OCI-M1 (cell line): ENCODE results near the gene RCC1.
"Not testable (repeated sequence)": the region's sequence is repeated elsewhere in the genome, so short reads cannot be mapped to it uniquely, and the experiment has no call there.

Experiments used
- DNase-seq: peaks from one replicate; lab custom pipeline; 2025; lab: John Stamatoyannopoulos, UW

The RCC1 gene, protein sequence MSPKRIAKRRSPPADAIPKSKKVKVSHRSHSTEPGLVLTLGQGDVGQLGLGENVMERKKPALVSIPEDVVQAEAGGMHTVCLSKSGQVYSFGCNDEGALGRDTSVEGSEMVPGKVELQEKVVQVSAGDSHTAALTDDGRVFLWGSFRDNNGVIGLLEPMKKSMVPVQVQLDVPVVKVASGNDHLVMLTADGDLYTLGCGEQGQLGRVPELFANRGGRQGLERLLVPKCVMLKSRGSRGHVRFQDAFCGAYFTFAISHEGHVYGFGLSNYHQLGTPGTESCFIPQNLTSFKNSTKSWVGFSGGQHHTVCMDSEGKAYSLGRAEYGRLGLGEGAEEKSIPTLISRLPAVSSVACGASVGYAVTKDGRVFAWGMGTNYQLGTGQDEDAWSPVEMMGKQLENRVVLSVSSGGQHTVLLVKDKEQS

DNA sequence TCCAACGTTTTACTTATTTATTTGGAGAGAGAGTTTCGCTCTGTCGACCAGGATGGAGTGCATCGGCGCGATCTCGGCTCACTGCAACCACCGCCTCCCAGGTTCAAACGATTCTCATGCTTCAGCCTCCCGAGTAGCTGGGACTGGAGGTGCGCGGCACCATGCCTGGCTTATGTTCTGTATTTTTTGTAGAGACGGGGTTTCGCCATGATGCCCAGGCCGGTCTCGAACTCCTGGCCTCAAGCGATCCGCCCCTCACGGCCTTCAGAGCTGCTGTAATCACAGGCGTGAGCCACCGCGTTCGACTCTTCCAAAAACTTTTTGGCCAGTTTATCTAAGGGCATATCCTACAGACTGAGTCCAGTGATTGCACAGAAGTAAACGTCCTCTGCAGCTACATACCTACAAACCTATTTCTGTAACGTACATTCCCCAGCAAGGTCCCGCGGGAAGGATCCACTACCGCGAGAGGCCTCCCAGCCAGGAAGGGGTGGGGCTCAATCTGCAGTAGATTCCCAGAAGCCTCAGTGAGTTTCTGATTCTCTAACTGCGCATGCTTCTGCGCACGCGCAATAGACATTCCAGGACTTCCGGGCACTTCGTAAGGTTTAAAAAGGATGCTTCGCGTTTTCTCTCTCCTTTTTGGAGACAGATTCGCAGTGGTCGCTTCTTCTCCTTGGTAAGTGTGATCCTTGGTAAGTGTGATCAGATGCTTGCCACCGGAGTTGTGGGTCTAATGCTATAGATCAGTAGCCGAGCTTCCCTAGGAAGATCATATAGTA, at the start of gene RCC1:
Gene RCC1 (plus strand): TSS at position 638 of the 782 bp plus-strand sequence. CDS start 23,824 bp downstream, outside the sequence.
- peak; percentile 99 for DNase-seq

DNA sequence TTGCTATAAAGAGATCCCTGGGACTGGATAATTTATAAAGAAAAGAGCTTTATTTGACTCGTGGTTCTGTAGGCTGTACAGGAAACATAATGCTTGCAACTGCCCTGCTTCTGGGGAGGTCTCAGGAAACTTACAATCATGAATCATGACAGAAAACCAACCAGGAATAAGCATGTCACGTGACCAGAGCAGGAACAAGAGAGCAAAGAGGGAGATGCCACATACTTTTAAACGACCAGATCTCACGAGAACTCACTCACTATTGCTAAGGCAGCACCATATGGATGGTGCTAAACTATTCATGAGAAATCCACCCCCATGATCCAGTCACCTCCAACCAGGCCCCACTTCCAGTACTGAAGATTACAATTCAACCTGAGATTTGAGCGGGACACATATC, 49.8 kb upstream of the RCC1 start:
- peak; percentile 13 for DNase-seq

- no peak for DNase-seq
Measured at GRCh38 chr1:28457678-28458077, 48.2 kb upstream of the RCC1 start.

- DNase-seq: no peak
Measured at GRCh38 chr1:28458237-28459228, 47.3 kb upstream of the RCC1 start.

- DNase-seq: no peak
Measured at GRCh38 chr1:28466226-28466778, 39.5 kb upstream of the RCC1 start.

DNA sequence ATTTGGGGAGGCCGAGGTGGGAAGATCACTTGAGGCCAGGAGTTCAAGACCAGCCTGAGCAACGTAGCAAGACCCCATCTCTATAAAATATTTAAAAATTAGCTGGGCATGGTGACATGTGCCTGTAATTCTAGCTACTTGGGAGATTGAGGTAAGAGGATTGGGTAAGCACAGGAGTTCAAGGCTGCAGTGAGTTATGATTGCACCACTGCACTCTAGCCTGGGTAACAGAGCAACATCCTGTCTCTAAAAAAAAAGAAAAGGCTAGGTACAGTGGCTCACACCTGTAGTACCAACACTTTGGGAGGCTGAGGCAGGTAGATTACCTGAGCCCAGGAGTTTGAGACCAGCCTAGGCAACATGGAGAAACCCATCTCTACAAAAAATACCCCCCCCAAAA, 35.7 kb upstream of the RCC1 start:
- DNase-seq: no peak

DNA sequence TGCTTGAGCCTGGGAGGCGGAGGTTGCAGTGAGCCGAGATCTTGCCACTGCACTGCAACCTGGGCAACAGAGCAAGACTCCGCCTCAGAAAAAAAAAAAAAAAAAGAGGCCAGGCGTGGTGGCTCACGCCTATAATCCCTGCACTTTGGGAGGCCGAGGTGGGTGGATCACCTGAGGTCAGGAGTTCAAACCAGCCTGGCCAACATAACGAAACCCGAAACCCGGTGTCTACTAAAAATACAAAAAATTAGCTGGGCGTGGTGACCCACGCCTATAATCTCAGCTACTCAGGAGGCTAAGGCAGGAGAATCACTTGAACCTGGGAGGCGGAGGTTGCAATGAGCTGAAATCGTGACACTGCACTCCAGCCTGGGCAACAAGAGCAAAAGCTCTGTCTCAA, 26.3 kb upstream of the RCC1 start:
- DNase-seq: not testable (repeated sequence)

GRCh38 chr1:28480308-28480707, 25.5 kb upstream of the RCC1 start:
- no peak for DNase-seq

DNA sequence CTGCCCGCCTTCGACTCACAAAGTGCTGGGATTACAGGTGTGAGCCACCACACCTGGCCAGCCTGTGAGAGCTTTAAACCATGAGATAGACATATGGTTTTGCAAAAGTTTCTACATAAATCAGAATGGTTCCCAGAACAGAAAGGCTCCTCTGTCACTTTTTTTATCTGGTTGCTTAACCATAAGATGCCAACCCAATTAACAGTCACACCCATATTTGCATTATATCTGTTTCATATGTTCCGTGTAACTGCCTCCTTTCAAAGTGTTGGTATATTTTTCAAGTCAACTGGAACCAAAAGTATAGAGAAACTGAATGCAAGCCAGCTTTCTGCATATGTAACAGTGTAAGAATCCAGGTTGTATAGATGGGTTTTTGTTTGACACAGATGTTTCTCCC, 23.7 kb upstream of the RCC1 start:
- no peak for DNase-seq

DNA sequence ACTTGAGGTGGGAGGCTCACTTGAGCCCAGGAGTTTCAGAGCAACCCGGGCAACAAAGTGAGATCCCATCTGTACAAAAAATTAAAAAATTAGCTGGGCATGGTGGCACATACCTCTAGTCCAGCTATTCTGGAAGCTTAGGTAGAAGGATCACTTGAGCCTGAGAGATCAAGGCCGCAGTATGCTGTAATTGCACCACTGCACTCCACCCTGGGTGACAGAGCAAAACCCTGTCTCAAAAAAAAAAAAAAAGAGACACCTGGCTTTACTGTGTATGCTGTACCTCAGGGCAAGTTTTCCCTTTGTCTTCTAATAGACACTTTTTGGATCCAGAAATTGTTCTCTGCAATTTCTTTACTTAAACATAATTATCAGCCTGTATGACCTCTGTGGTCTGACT, 23.1 kb upstream of the RCC1 start:
- DNase-seq: no peak

GRCh38 chr1:28494737-28495136, 11.1 kb upstream of the RCC1 start:
- peak; percentile 33 for DNase-seq

DNA sequence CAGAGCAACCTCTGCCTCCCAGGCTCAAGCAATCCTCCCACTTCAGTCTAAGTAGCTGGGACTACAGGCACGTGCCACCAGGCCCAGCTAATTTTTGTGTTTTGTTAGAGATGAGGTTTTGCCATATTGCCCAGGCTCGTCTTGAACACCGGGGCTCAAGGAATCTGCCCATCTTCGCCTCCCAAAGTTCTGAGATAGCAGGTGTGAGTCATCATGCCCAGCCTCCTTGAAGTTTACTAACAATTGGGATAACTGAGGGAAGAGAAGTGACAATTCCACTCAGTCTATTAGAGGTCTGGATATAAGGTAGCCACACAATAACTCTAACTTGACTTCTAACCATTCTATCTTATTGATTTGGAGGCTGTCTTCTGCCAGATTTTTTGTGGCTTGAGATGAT, 6.3 kb upstream of the RCC1 start:
- DNase-seq: no peak

DNA sequence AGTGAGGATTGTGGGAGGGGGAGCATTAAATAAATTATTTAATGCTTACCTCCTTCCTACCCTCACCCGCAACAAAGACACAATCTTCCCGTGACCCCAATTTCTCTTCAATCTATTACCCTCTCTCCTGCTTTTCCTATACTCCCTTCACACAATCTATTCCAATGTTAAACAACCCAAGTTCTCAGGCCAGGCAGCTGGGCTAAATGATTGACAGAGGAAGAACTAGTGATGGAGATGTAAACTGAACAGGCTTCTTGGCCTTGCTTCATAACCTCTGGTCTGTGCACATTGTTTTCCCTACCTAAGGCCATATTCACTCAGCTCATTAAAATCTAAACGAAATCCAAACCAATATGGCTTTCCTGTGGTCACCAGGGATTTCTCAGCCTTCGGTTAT, 3.9 kb upstream of the RCC1 start:
- DNase-seq: no peak

- DNase-seq: no peak
Measured at GRCh38 chr1:28503117-28503516, 2.7 kb upstream of the RCC1 start.

DNA sequence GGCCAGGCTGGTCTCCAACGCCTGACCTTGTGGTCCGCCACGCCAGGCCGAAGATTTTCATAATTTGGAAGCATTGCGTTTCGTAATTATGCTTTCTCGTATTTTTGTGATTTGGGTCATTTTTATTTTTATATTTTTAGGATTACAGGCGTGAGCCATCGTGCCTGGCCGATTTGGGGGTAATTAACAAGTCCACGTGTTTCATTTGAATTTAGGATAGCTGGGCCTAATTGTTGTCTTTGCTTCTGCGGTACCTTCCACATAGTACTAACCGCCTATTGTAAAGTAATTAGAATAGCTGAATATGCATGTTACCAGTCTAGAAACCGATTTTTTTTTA, 1.0 kb downstream of the RCC1 start:
- no peak for DNase-seq

DNA sequence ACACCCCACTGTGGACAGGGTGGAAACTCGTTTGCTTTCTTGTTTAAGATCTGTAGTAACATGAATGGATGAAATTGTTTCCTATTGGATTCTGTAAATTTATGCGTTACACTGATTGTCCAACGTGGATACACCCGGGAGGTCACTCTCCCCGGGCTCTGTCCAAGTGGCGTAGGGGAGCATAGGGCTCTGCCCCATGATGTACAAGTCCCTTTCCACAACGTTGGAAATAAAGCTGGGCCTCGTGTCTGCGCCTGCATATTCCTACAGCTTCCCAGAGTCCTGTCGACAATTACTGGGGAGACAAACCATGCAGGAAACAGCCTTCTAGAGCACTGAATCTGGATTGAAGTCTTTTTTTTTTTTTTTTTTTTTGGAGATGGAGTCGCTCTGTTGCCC, 1.4 kb downstream of the RCC1 start:
- DNase-seq: peak; percentile 24

DNA sequence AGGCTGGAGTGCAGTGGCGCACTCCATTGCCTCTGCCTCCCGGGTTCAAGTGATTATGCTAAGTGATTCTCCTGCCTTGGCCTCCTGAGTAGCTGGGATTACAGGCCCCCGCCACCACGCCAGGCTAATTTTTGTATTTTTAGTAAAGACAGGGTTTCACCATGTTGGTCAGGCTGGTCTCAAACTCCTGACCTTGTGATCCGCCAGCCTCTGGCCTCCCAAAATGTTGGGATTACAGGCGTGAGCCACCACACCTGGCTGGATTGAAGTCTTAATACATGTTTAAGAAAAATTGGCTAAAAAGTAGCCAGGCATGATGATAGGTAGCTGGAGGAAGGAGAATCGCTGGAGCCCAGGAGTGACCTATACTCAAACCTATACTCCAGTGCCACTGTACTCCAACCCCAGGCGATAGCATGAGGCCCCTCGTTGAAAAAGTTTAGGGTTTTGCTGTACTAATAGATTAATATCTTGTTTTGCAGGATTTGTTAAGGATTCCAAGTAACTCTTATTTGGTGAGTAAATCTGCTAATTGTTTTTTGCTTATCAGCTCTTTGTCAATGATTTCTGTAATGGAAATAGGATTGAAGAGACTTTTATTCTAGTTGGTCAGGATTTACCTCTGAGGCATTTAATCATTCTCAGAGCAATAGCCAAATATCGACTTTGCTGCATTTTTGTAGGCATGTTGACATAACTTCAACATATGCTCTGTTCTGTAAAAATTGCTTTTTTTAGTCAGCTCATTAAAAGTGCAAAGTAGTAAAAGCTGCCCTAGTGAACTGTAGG, 2.0 kb downstream of the RCC1 start:
- no peak for DNase-seq

DNA sequence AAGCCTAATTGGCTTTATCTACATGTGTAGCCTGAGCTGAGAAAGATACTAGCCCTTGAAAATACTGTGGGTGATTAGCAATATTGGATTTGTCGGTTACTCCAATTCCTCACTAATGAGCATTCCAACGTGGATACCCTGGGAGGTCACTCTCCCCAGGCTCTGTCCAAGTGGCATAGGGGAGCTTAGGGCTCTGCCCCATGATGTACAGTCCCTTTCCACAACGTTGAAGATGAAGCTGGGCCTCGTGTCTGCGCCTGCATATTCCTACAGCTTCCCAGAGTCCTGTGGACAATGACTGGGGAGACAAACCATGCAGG, 2.6 kb downstream of the RCC1 start:
- no peak for DNase-seq

- DNase-seq: no peak
Measured at GRCh38 chr1:28509705-28510272, 3.9 kb downstream of the RCC1 start.

- peak; percentile 75 for DNase-seq
Measured at GRCh38 chr1:28510273-28510969, 4.6 kb downstream of the RCC1 start.
